HG02884 (cell line): ENCODE measurements around the gene DIAPH2.
"Not testable (repeated sequence)": the region's sequence is repeated elsewhere in the genome, so short reads cannot be mapped to it uniquely, and the experiment has no call there.

ENCODE experiments used
- ATAC-seq: cut with Tn5 transposase; IDR thresholded peaks from one replicate; pipeline ENCODE4 v1.9.1; 2021; ENCODE audit warnings: mild to moderate bottlenecking, moderate library complexity; ENCODE audit not compliant: unreplicated experiment

DIAPH2 gene

DNA sequence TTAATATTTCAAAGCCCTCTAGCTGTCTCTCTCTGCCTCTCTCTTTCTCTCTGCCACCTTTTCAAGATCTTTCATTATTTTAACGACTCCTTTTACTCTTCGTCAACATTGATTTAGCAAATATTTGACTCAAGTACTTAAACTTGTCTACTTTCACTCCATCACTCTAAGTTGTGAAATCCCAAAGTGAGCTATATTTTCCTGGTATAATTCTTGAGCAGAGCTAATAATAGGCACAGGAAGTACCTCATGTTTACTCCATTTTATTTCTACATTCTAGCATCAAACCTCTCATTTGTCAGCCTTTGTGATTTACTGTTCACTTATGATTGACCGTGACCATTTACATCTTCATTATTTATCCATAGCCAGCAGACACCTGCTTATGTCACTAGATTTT is 681.6 kb downstream of the DIAPH2 start:
- ATAC-seq = no peak

DNA sequence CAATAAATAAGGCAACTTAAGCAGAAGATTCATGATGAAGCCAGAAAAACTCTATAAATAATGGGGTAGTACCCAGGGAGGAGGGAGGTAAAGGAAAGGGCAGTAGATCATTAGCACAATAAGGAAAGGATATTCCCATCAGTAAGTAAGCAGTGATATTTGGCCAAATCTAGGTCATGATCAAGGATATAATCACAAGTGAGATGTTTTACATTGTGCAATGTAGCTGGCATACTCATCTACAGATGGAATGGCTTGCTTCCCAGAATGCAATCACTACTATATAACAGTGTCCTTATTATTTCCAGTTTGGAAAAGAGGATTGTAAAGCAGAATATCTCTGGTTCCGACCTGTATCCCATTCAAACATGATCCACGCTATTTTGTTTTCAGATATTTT is 682.5 kb downstream of the DIAPH2 start:
- ATAC-seq = no peak

DNA sequence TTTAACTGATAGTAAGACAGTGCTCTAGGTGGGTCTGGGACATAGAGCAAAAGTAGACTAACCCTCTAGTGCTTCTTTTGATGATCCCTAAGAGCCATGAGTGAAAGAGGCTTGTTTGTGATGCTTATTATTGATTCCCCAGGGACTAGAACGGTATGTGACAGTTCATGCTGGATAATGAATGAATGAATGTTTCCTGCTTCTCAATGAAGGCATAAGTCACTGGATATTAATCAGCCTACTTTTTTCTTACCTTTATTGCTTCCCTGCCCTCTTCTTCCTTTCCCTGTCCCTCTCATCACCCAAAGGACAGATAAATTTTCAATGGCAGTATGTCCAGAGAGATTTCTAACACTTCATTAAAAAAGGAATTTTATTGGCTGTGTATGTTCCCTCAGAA is 685.3 kb downstream of the DIAPH2 start:
- ATAC-seq = no peak

DNA sequence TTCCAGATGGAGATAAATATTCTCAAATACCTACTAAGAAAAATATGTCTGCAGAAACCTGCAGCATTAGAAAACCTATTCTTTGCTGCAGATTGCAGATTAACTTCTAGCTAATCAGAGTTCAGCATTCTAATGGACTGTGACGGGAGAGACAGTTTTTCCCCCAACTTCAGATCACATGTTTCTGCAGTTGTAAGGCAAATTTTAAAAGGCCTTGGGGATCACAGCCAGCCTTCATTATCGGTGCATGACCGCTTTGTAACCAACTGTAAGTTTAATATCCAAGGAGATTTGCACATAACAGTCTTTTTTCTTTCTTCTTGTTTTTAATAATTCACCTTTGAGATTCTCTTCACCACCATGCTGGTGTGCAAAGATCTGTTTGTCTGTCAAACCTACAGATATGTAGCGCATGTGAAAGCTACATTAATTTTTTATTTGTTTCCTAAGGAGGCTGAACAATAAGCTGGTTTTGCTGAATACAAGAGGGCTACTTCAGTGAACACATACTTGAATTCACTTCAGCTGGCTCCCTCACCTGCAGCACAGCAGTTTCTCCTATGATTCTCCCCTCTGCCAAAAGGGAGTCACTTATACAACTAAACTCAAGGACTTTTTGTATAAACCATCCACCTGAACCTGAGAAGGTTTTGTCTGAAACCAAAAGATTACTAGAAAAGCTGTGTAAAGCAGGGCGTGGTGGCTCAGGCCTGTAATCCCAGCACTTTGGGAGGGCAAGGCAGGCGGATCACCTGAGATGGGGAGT is 687.5 kb downstream of the DIAPH2 start:
- no peak for ATAC-seq

DNA sequence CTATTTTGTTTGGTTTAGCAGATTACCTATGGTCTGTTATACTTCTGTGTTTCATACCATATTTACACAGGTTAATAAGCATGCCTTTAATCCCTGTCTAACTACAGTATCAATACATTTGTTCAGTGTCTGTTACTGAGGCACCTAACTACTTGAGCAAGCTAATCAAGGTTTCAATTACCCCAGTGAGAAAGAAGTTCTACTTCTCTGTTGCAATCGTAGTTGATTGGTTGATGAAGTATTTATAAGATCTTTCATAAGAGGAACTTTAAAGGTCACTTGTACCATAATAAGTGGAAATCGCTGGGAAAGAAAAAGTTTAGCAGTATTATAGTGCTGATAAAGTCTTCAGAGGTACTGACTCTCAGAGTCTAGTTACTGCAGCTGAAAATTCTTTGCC is 689.6 kb downstream of the DIAPH2 start:
- no peak for ATAC-seq

DNA sequence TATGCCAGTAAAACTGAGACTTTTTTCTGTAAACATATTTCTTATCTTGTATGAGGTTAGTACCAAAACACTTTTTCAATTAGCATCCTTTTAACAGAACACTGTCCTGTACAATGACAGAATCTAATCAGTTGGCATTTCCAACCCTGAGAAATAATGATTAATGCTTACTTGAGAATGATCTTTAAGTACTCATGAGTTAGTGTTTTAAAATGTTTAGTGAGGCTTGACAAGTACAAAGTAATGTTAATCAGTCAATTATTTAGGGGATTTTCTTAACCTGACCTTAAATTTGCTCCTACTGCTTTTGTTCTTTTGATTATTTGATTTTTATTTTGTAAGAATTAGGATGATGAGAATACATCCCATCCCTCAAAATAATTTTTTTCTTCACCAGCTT is 695.6 kb downstream of the DIAPH2 start:
- no peak for ATAC-seq

DNA sequence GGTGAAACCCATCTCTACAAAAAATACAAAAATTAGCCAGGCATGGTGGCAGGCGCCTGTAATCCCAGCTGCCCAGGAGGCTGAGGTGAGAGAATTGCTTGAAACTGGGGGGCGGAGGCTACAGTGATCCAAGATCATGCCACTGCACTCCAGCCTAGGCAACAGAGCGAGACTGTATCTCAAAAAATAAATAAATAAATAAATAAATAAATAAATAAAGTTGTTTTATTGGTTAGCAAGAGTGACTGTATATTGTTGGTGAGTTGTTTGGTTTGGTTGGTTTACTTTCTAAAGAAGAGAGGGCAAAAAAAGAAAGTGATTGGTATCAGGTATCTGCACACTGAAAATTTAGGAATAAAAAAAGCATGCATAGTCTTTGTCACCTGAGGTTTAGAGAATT is 700.0 kb downstream of the DIAPH2 start:
- ATAC-seq = no peak

DNA sequence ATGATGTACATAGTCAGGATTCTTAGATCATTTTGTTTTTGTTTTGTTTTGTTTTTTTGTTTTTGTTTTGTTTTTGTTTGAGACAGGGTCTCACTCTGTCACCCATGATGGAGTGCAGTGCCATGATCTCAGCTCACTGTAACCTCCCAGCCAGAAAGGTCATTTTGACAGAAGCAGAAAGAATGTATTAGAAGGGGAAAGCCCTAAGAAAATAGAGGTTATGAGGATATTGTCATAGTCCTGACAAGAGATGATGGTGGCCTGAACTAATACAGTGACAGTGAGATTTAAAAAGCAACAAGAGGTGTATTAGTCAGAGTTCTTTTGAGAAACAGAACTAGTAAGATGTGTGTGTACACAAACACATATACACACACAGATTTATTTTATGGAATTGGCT is 702.4 kb downstream of the DIAPH2 start:
- ATAC-seq = no peak

DNA sequence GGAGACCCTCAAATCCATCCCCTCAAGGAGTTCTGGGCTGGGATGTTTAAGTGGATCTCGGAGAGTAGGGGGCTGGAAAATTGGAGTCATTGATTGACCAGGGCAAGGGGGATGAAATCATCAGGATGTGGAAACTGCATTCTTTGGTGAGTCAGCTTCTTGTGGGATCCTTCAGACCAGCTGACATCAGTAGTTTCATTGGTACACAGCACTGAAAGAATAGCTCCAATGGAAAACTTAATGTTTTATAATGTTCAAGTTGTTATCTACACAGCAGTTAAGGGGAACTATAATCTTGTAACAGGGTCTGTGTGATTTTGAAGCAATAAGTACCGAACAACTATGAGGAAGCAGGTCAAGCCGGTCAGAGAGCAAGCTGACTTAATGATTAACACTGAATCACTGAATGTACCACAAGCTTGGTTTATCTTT is 705.1 kb downstream of the DIAPH2 start:
- no peak for ATAC-seq

DNA sequence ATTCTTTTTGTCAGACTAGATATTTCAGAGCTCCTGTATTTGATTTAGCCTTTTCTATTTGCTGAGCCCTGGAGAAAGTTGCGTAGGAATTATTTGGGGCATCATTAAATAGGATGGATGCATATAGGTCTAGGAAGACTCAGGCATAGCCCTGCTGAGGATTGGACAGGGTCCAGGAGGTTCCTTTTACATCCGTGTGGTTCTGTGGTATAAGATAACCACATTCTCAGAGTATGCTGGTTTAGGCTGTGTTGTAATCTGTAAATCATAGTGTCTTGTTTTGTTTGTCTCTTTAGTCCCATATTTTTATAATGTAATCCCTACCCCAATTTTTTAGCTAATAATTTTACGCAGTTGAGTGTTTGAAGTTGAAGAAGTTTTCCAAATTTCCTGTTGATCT is 712.7 kb downstream of the DIAPH2 start:
- ATAC-seq = no peak

DNA sequence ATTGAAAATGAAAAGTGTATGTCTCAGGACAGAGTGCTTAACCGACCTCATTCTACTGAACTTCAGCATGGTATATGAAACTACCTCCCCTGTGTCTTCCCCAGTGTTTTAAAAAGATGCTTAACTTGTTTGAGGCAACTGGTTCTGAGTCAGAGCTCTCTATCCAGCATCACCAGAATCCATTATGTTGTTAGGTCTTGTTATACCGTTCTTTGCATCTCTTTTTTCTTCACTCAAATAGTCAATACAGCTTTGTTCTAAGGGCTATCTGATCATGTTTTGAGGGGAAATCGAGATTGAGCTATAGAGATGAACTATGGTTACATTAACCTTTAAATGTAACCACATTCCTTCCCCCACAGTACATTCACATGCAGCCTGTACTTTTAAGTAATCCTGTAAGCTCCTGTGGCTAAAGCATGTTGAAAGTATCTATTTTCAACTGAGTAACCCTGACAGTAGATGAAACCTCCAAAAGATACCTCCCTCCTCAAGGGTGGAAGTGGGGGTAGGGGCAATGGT is 713.4 kb downstream of the DIAPH2 start:
- peak; percentile 48 for ATAC-seq

DNA sequence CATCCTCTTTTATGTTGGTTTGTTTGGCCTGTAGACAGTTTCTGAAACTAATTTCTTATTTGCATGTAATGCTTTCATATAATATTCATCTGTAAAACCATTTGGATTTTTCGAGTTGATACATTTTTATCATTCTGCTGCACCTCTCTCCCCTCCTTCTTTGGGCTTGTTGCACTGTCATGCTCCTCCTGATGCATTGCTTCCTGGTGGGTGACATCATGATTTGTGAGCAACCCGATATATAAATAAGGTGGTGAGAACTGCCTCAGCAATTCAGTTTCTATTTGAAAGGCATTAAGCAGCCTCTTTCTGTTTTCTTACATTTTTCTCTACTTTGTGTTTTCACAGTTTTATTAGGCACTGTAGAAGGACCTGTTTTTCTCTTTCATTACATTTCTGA is 714.8 kb downstream of the DIAPH2 start:
- peak; percentile 28 for ATAC-seq

DNA sequence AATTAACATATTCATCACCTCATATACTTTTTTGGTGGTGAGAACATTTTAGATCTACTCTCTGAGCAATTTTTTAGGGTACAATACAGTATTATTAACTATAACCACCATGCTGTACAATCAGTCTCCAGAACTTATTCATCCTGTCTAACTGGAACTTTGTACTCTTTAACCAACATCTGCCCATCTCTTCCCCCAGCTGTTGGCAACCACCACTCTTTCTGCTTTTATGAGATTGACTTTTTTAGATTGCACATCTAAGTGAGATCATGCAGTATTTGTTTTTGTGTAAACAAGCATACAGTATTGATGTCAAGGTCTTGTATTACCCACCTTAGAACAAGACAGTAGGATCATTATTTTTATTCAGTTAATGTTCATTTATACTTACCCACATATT is 715.9 kb downstream of the DIAPH2 start:
- ATAC-seq = no peak

DNA sequence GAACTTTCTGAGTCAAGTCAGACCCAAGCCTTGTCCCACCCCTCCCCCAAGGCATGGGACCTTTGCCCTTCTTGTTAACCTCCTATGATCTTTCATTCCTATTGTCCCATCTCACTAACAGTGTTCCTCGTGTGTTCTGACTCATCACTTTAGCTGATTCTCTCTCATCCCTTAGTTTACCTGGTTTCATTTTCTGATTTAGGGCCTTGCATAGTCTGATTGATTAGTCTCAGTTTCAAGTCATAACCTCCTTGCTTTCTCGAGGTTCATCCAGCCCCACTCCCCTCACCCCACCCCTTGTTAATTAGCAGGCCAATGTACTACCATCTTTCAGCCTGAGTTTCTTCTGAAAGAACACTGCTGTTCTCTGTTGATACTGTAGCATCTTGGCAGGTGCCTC is 716.5 kb downstream of the DIAPH2 start:
- ATAC-seq = peak; percentile 37

DNA sequence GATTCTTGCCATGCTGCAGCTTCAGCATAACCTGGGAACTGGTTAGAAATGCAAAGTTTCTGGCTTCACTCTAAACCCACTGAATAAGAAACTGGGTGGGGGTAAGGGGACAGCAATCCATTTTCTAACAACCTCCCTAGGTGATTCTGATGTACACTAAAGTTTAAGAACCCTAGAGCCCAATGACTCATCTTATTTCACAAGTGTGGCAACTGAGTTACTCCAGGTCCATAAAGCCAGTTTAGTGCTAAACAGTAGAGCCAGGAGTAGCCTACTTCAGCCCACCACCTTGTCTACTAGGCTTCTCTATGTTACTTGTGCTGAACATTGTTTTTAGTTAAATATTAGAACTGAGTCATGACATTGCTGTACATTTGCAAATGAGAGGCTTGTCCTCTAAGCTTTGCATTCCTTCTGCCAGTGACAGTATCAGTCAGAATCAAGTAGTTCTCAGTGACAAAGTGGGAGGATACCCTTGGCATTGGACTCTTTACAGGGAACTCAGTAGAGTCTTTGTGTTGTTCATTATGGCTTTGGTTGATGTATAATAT is 717.0 kb downstream of the DIAPH2 start:
- no peak for ATAC-seq

DNA sequence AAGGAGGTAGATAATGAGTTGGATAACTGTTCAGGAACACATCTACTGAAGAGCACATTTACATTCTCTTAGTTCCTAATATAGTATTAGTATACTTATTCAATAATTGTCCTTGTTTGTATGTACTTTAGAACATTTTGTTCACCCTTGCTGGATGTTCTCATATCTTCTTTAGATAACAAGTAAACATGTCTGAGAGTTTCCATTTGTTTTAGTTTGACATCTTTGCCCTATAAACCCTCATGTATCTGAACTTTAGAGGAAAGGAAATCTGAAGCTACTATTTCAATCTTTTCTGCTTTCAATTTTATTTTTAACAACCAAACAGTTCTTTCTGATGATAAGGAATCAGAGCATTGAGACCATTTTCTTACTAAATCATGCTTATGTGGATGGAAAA is 717.7 kb downstream of the DIAPH2 start:
- no peak for ATAC-seq

DNA sequence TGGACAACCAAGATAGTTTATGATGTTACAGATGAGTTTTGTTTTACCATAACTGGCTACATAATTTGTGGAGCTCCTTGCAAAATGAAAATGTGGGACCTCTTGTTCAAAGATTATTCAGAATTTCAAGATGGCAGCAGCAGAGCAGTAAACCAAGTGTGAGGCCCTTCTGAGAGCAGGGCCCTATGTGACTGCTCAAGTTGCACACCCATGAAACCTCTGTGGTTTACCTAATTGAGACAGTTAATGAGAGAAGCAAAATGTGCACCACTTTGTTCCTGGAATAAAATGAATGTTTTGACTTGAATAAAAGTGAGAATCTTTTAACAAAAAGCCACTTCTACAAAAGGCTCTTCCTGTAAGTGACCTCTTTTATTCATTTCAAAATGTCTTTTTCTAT is 718.3 kb downstream of the DIAPH2 start:
- ATAC-seq = no peak

DNA sequence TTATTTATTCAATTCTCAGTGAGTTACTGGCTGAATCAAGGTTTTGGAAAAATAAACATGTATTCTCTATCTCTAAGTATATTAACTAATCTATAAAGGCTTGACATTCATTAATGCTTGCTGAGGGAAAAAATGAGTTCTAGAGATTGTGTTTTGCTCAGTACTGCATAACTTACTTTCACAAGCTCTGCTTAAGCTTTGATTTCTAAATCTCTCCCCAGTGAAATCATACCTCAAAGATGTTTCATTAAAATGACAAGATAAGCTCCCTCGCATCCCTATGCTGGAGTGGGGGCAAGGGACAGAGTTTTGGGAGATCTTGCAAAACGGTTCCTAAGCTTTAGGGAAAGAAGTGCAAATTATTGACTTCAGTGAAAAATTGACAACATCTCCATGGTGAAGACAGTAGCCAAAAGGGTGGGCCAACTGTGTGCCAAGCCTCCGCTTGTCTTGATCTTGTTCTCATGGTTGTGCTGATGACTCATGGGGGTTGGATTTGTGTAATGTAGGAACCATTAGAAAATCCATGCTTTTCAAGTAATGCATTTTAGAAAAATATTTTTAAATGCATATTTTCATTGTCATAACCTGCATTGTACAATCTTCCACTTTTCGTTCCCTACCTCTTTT is 720.5 kb downstream of the DIAPH2 start:
- no peak for ATAC-seq

DNA sequence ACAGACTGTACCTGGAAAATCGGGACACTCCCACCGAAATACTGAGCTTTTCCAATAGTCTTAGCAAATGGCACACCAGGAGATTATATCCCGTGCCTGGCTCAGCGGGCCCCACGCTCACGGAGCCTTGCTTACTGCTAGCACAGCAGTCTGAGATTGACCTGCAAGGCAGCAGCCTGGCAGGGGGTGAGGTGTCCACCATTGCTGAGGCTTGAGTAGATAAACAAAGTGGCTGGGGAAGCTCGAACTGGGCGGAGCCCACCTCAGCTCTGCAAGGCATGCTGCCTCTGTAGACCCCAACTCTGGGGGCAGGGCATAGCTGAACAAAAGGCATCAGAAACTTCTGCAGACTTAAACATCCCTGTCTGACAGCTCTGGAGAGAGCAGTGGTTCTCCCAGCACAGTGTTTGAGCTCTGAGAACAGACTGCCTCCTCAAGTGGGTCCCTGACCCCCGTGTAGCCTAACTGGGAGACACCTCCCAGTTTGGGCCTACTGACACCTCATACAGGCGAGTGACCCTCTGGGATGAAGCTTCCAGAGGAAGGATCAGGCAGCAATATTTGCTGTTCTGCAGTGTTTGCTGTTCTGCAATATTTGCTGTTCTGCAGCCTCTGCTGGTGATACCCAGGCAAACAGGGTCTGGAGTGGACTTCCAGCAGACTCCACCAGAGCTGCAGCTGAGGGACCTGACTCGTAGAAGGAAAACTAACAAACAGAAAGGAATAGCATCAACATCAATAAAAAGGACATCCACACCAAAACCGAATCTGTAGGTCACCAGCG is 725.2 kb downstream of the DIAPH2 start:
- ATAC-seq = not testable (repeated sequence)

DNA sequence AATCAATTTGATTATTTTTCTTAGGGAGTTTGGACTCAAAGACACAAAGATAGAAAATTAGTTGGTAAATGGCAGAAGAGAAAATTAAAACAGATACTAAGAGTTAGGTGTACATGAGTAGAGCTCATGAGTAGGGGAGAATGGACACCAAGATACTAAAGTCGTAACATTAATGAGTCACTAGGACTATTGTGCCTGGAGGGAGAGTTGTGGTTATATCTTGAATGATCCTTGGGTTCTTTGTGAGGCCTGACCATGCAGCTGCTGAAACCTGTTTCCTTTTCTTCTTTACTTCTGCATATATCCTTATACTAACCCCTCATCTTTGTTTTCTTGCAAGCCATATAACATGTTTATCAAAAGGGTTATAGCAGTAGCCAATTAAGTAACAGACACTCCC is 731.8 kb downstream of the DIAPH2 start:
- ATAC-seq = no peak

DNA sequence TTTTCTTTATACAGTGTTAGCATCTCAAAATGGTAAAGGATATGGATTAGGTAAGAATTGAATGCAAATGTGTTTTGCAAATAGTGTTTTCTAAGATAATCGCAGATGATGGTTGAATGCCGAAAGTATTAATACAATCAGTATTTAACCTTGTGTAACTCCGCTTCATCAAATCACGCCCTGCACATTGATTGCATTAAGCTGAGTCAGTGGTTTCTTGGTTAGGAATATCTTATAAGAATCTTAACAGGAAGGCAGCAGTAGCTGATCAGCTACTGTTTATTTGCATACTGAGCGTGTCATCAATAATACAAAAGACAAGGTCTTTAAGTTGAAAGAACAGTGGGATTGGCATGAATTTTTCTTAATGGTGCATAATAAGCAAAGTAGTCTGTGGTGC is 744.5 kb downstream of the DIAPH2 start:
- ATAC-seq = no peak
